A549 (cell line): ENCODE measurements around the gene EXOC4. TPM values are rescaled to one million over a fixed set of nuclear protein-coding genes. Genes with fewer than 3 reads are reported as not detected.

ENCODE experiments used
- ATAC-seq, 2 experiments: fragments of 200-7000 bp in 1 of 2; fragments of >200 bp in 1 of 2; cut with Nextera tagmentation in 1 of 2; cut with Tn5 transposase in 1 of 2; 3 replicates each; pipeline versions ENCODE4 v1.8.0 to v1.9.1; 2018 to 2020; ENCODE audit warnings: mild to moderate bottlenecking in 1 of 2, moderate library complexity in 1 of 2
- CTCF ChIA-PET: fragments of 300-600 bp; sonication (Branson Sonifier 250); formaldehyde crosslinking; extraction: SDS; loops from one replicate; lab custom pipeline; 2021; ENCODE audit warnings: antibody characterized with exemption, inconsistent platforms; lab: Yijun Ruan, JAX
- POLR2A ChIA-PET: fragments of 350-600 bp; formaldehyde crosslinking; extraction: SDS; loops from one replicate; lab custom pipeline; 2021; ENCODE audit warnings: antibody characterized with exemption, inconsistent platforms; lab: Yijun Ruan, JAX
- DNase-seq, 2 experiments: peaks; one replicate each; pipeline versions ENCODE4 v3.0.0 to v3.0.0-alpha.2; 2011 to 2016; ENCODE audit warnings: low read depth in 1 of 2, low spot score in 1 of 2
- FAIRE-seq: peaks from 2 replicates; lab custom pipeline; 2011; peaks lifted over from hg19 to GRCh38; lab: Jason Lieb, UNC
- H3K27ac ChIP-seq, 2 experiments: fragments of >200 bp; sonication (Bioruptor Twin); formaldehyde crosslinking; 3 replicates each; pipeline ENCODE4 v1.5.1; 2016 to 2017
- H3K4me1 ChIP-seq: fragments of >200 bp; sonication (Bioruptor Twin); formaldehyde crosslinking; 3 replicates; pipeline ENCODE4 v1.6.1; 2016
- H3K4me2 ChIP-seq: fragments of >200 bp; sonication (Bioruptor Twin); formaldehyde crosslinking; 3 replicates; pipeline ENCODE4 v1.6.1; 2016
- H3K4me3 ChIP-seq: fragments of >200 bp; sonication (Bioruptor Twin); formaldehyde crosslinking; 3 replicates; pipeline ENCODE4 v1.5.1; 2016
- H3K9me3 ChIP-seq: fragments of >200 bp; sonication (Bioruptor Twin); formaldehyde crosslinking; 3 replicates; pipeline ENCODE4 v1.6.1; 2016
- CBX8 ChIP-seq: fragments of 200-600 bp; sonication (generic); IDR thresholded peaks from 2 replicates; pipeline ENCODE4 v1.6.1; 2016
- CEBPB ChIP-seq, 2 experiments: fragments of >200 bp in 1 of 2; sonication (Bioruptor Twin) in 1 of 2; formaldehyde crosslinking in 1 of 2; IDR thresholded peaks; 2 replicates each; pipeline ENCODE4 v1.6.1; 2012 to 2016
- CHD4 ChIP-seq: fragments of 200-600 bp; sonication (generic); IDR thresholded peaks from 2 replicates; pipeline ENCODE4 v1.6.1; 2016; ENCODE audit warnings: antibody characterized with exemption, mild to moderate bottlenecking, borderline replicate concordance
- EHF ChIP-seq: fragments of 250-450 bp; sonication (Bioruptor Pico); IDR thresholded peaks from 2 replicates; pipeline ENCODE4 v1.5.0; 2020; ENCODE audit warnings: mild to moderate bottlenecking
- ESRRA ChIP-seq: fragments of 150-350 bp; IDR thresholded peaks from 2 replicates; pipeline ENCODE4 v1.6.1; 2014; ENCODE audit warnings: mild to moderate bottlenecking, low read length, borderline replicate concordance
- FOSB ChIP-seq: fragments of 250-450 bp; sonication (Bioruptor Pico); IDR thresholded peaks from 2 replicates; pipeline ENCODE4 v1.5.0; 2020; ENCODE audit warnings: mild to moderate bottlenecking, moderate library complexity
- GATA3 ChIP-seq: IDR thresholded peaks from 2 replicates; pipeline ENCODE4 v1.6.1; 2012; ENCODE audit warnings: borderline replicate concordance
- HEYL ChIP-seq: fragments of 250-450 bp; sonication (Bioruptor Pico); IDR thresholded peaks from 2 replicates; pipeline ENCODE4 v1.8.0; 2021; ENCODE audit warnings: mild to moderate bottlenecking, moderate library complexity
- HOXA7 ChIP-seq: fragments of 250-450 bp; sonication (Bioruptor Pico); IDR thresholded peaks from 2 replicates; pipeline ENCODE4 v1.5.0; 2020; ENCODE audit warnings: mild to moderate bottlenecking, moderate library complexity
- HOXB13 ChIP-seq: fragments of 250-450 bp; sonication (Bioruptor Pico); IDR thresholded peaks from 2 replicates; pipeline ENCODE4 v1.5.0; 2020; ENCODE audit warnings: low read depth, mild to moderate bottlenecking, moderate library complexity
- JUN ChIP-seq, 2 experiments: fragments of >200 bp; sonication (Bioruptor Twin); formaldehyde crosslinking; IDR thresholded peaks; 2 replicates in 1 of 2; 3 replicates in 1 of 2; pipeline ENCODE4 v1.6.1; 2016 to 2017
- KDM5A ChIP-seq: fragments of 200-600 bp; sonication (generic); IDR thresholded peaks from 2 replicates; pipeline ENCODE4 v1.6.1; 2016; ENCODE audit warnings: antibody characterized with exemption, mild to moderate bottlenecking
- MAFK ChIP-seq: fragments of 450-650 bp; IDR thresholded peaks from 2 replicates; pipeline ENCODE4 v1.6.1; 2014; ENCODE audit not compliant: partially characterized antibody
- MYC ChIP-seq: IDR thresholded peaks from 2 replicates; pipeline ENCODE4 v1.6.1; 2012; ENCODE audit warnings: mild to moderate bottlenecking, inconsistent platforms, low read length, improper control_type of control experiment, borderline replicate concordance
- NFE2L2 ChIP-seq: fragments of 150-350 bp; conservative IDR thresholded peaks from 2 replicates; pipeline ENCODE4 v1.6.1; 2014; ENCODE audit warnings: low read length
- POLR2A ChIP-seq: IDR thresholded peaks from 2 replicates; pipeline ENCODE4 v1.6.1; 2012; ENCODE audit warnings: mild to moderate bottlenecking, low read length
- POLR2AphosphoS2 ChIP-seq: conservative IDR thresholded peaks from 2 replicates; pipeline ENCODE4 v1.6.1; 2012; ENCODE audit warnings: low read length, improper control_type of control experiment, inconsistent platforms
- RARB ChIP-seq: fragments of 250-450 bp; sonication (Bioruptor Pico); IDR thresholded peaks from 2 replicates; pipeline ENCODE4 v1.8.0; 2021; ENCODE audit warnings: mild to moderate bottlenecking, moderate library complexity
- RCOR1 ChIP-seq: fragments of 150-350 bp; IDR thresholded peaks from 2 replicates; pipeline ENCODE4 v1.6.1; 2014; ENCODE audit warnings: antibody characterized with exemption, low read length, low read depth
- RFX5 ChIP-seq: fragments of 450-650 bp; IDR thresholded peaks from 2 replicates; pipeline ENCODE4 v1.7.1; 2014; ENCODE audit warnings: antibody characterized with exemption, mild to moderate bottlenecking, moderate library complexity
- RNF2 ChIP-seq: fragments of 200-600 bp; sonication (generic); IDR thresholded peaks from 2 replicates; pipeline ENCODE4 v1.6.1; 2016; ENCODE audit warnings: low read depth, mild to moderate bottlenecking, antibody characterized with exemption, moderate library complexity, borderline replicate concordance
- SMC3 ChIP-seq: fragments of >200 bp; sonication (Bioruptor Twin); formaldehyde crosslinking; IDR thresholded peaks from 3 replicates; pipeline ENCODE4 v1.6.1; 2018; ENCODE audit warnings: inconsistent platforms
- SREBF2 ChIP-seq: fragments of 450-650 bp; IDR thresholded peaks from 2 replicates; pipeline ENCODE4 v1.6.1; 2014; ENCODE audit warnings: mild to moderate bottlenecking, moderate library complexity
- ZC3H11A ChIP-seq: fragments of 450-650 bp; IDR thresholded peaks from 2 replicates; pipeline ENCODE4 v1.6.1; 2014; ENCODE audit warnings: antibody characterized with exemption, mild to moderate bottlenecking
- ZSCAN20 ChIP-seq: fragments of 250-450 bp; sonication (Bioruptor Pico); IDR thresholded peaks from 2 replicates; pipeline ENCODE4 v1.8.0; 2022; ENCODE audit warnings: mild to moderate bottlenecking, moderate library complexity
- WGBS: methylation state at CpG from one replicate; pipeline ENCODE4 v1.1.6; 2017; ENCODE audit errors: missing lambda C conversion rate; 5-methylcytosine and 5-hydroxymethylcytosine counted together
- polyA plus RNA-seq, 4 experiments: library from polyadenylated mRNA; depleted of rRNA in 3 of 4; stranded (reverse); fragments of >200 nt; fragmentation: RNase III in 1 of 4; extraction: RNeasy Plus Mini Kit Qiagen cat#74134 plus additional on column Dnase treatment in 1 of 4; gene quantifications; 2 replicates in 3 of 4; 3 replicates in 1 of 4; pipeline ENCODE4 v1.2.3, GENCODE V29; 2011 to 2017
- TF ChIP-seq, protein P1 (sequence below): fragments of >200 bp; sonication (Bioruptor Twin); formaldehyde crosslinking; IDR thresholded peaks from 3 replicates; pipeline ENCODE4 v1.6.1; 2016
- TF ChIP-seq, protein P2 (sequence below): fragments of 250-450 bp; sonication (Bioruptor Pico); IDR thresholded peaks from 2 replicates; pipeline ENCODE4 v1.5.0; 2020; ENCODE audit warnings: low read depth, mild to moderate bottlenecking, moderate library complexity
- TF ChIP-seq, protein P3 (sequence below): fragments of >200 bp; sonication (Bioruptor Twin); formaldehyde crosslinking; IDR thresholded peaks from 2 replicates; pipeline ENCODE4 v1.6.1; 2016
- TF ChIP-seq, protein P4 (sequence below): fragments of 250-450 bp; sonication (Bioruptor Pico); IDR thresholded peaks from 2 replicates; pipeline ENCODE4 v1.5.0; 2021; ENCODE audit warnings: mild to moderate bottlenecking, moderate library complexity, borderline replicate concordance
- TF ChIP-seq, protein P5 (sequence below): fragments of 150-350 bp; IDR thresholded peaks from 2 replicates; pipeline ENCODE4 v1.6.1; 2014; ENCODE audit warnings: low read depth, mild to moderate bottlenecking, low read length
- TF ChIP-seq, protein P6 (sequence below): IDR thresholded peaks from 2 replicates; pipeline ENCODE4 v1.6.1; 2012; ENCODE audit warnings: low read depth, borderline replicate concordance

The EXOC4 gene
- polyA plus RNA-seq, 2 of the 4 experiments (the other 2 are of a cell fraction): 33.4 to 73.1 TPM

DNA sequence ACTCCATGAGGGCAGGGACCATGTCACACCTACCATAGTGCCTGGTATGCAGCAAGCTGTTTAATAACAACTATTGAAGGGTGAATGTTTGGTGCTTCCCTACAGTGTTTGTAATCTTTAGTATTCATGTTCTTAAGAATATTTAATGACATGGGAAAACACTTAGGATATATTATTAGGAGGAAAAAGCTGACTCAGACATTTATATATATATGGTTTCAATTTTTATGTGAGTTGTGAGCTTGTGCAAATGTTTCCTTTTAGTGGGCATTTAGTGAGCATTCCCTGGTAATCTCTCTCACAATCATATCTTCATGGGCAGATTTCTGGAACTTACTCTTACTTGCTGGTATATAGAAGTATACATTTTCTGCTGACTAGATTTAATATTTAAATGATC lies 359.1 kb downstream of the EXOC4 start:
- Histone ChIP-seq H3K4me2 (no peak overlapping the region), H3K4me3 (no peak overlapping the region), H3K27ac (no peak overlapping the region), H3K9me3 (no peaks in the 10 kb centered on the region), H3K4me1 (no peaks in the 10 kb centered on the region)
- no peak for ATAC-seq
- ChIA-PET CTCF (no interaction called here), POLR2A (no interaction called here)
- FAIRE-seq: no peak
- no peak for DNase-seq
- TF ChIP-seq, protein P1, sequence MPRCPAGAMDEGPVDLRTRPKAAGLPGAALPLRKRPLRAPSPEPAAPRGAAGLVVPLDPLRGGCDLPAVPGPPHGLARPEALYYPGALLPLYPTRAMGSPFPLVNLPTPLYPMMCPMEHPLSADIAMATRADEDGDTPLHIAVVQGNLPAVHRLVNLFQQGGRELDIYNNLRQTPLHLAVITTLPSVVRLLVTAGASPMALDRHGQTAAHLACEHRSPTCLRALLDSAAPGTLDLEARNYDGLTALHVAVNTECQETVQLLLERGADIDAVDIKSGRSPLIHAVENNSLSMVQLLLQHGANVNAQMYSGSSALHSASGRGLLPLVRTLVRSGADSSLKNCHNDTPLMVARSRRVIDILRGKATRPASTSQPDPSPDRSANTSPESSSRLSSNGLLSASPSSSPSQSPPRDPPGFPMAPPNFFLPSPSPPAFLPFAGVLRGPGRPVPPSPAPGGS: no peak
- peak; percentile 77 for TF ChIP-seq MAFK
- TF ChIP-seq CBX8: no peak
- TF ChIP-seq, protein P2, sequence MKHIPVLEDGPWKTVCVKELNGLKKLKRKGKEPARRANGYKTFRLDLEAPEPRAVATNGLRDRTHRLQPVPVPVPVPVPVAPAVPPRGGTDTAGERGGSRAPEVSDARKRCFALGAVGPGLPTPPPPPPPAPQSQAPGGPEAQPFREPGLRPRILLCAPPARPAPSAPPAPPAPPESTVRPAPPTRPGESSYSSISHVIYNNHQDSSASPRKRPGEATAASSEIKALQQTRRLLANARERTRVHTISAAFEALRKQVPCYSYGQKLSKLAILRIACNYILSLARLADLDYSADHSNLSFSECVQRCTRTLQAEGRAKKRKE: no peak
- TF ChIP-seq FOSB (CRISPR knock-in tag): no peak
- no peak for TF ChIP-seq ZSCAN20 (CRISPR knock-in tag)

DNA sequence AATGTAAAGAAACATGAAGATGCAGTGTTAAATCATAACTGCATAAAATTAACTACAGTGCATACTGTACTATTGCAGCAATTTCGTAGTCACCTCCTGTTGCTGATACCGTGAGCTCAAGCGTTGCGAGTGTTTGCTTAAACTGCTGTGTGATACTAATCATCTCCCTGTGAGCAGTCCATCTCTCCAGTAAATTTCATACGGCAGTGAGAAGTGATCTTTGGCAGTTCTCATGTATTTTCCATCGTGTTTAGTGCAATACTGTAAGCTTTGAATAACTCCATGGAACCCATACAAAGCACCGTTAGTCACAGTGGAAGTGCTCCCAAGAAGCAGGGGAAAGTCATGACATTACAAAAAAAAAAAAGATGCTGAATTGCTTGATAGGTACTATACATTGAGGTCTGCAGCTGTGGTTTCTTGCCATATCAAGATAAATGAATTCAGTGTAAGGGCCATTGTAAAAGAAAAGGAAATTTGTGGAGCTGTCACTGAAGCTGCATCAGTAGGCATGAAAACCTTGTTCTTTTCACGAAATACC lies 360.4 kb downstream of the EXOC4 start:
- H3K4me1 ChIP-seq: no peaks in the 10 kb centered on the region
- POLR2A ChIA-PET: no interaction called here
- CTCF ChIA-PET: no interaction called here
- TF ChIP-seq, protein P2: no peak
- TF ChIP-seq CHD4 (no peak), FOSB (CRISPR knock-in tag) (no peak), ESRRA (no peak), ZSCAN20 (CRISPR knock-in tag) (no peak), NFE2L2 (no peak), SMC3 (no peak), EHF (CRISPR knock-in tag) (no peak), HEYL (CRISPR knock-in tag) (no peak), CBX8 (no peak), SREBF2 (no peak), POLR2A (no peak), GATA3 (no peak), ZC3H11A (no peak), KDM5A (no peak), CEBPB (IDR thresholded peaks at IDR 0.05) (no peak), RNF2 (no peak)
- TF ChIP-seq, all 56 proteins: peak for 0
- Histone ChIP-seq H3K4me3 (no peak overlapping the region), H3K27ac (no peak overlapping the region), H3K4me2 (no peak overlapping the region), H3K9me3 (no peaks in the 10 kb centered on the region)
- ATAC-seq (no peak), DNase-seq (no peak), FAIRE-seq (no peak)
- WGBS: 92% methylated on average over 8 of the region's 8 CpGs

DNA sequence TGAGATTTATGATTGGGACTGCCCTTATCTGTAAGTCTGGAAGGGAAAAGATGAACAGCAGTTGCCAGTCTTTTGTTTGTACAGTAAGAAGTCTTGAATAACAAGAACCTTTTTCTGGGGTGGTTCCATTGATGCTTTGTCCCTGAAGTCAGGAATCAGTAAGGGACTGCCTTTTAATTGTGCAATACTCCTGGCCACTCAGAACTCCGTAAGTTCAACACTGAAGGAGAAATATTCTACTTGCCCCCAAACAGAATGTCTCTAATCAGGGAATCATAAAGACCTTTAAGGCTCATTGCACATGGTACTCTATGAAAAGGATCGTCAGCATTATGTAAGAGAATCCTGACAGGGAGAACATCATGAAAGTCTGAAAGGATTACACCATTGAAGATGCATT lies 361.4 kb downstream of the EXOC4 start:
- Histone ChIP-seq H3K27ac (no peak overlapping the region), H3K4me1 (no peaks in the 10 kb centered on the region), H3K4me2 (no peak overlapping the region), H3K9me3 (no peaks in the 10 kb centered on the region), H3K4me3 (no peak overlapping the region)
- no peak for FAIRE-seq
- CTCF ChIA-PET: no interaction called here
- POLR2A ChIA-PET: no interaction called here
- 95% methylated on average over 2 of the region's 2 CpGs for WGBS
- no peak for DNase-seq
- no peak for ATAC-seq
- TF ChIP-seq, protein P3, sequence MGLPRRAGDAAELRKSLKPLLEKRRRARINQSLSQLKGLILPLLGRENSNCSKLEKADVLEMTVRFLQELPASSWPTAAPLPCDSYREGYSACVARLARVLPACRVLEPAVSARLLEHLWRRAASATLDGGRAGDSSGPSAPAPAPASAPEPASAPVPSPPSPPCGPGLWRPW: no peak
- TF ChIP-seq RARB (CRISPR knock-in tag) (no peak), HOXB13 (CRISPR knock-in tag) (no peak), RCOR1 (no peak), JUN (IDR thresholded peaks at IDR 0.05) (no peak), POLR2AphosphoS2 (no peak), HOXA7 (CRISPR knock-in tag) (no peak), CEBPB (IDR thresholded peaks at IDR 0.05) (no peak), RFX5 (no peak), CHD4 (no peak), MYC (no peak)
- TF ChIP-seq, protein P4, sequence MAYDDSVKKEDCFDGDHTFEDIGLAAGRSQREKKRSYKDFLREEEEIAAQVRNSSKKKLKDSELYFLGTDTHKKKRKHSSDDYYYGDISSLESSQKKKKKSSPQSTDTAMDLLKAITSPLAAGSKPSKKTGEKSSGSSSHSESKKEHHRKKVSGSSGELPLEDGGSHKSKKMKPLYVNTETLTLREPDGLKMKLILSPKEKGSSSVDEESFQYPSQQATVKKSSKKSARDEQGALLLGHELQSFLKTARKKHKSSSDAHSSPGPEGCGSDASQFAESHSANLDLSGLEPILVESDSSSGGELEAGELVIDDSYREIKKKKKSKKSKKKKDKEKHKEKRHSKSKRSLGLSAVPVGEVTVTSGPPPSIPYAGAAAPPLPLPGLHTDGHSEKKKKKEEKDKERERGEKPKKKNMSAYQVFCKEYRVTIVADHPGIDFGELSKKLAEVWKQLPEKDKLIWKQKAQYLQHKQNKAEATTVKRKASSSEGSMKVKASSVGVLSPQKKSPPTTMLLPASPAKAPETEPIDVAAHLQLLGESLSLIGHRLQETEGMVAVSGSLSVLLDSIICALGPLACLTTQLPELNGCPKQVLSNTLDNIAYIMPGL (CRISPR knock-in tag): no peak
- TF ChIP-seq, protein P5, sequence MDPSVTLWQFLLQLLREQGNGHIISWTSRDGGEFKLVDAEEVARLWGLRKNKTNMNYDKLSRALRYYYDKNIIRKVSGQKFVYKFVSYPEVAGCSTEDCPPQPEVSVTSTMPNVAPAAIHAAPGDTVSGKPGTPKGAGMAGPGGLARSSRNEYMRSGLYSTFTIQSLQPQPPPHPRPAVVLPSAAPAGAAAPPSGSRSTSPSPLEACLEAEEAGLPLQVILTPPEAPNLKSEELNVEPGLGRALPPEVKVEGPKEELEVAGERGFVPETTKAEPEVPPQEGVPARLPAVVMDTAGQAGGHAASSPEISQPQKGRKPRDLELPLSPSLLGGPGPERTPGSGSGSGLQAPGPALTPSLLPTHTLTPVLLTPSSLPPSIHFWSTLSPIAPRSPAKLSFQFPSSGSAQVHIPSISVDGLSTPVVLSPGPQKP: no peak
- TF ChIP-seq, protein P6, sequence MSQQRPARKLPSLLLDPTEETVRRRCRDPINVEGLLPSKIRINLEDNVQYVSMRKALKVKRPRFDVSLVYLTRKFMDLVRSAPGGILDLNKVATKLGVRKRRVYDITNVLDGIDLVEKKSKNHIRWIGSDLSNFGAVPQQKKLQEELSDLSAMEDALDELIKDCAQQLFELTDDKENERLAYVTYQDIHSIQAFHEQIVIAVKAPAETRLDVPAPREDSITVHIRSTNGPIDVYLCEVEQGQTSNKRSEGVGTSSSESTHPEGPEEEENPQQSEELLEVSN: no peak
